Measurements from ENCODE around the gene SEC14L6. TPM values are rescaled to one million over a fixed set of nuclear protein-coding genes. Genes with fewer than 3 reads are reported as not detected.

The SEC14L6 gene
- total RNA-seq, 1 donor from 2014 or later: 0.16 TPM

GRCh38 chr22:30474683-30475424 lies 71.7 kb downstream of the SEC14L6 start:
- Histone ChIP-seq H3K36me3 (ENCODE audit: insufficient read depth, low read length) (no peaks in the 10 kb centered on the region), H3K4me1 (ENCODE audit: insufficient read depth, low read length) (no peaks in the 10 kb centered on the region), H4K20me1 (ENCODE audit: insufficient read depth, low read length) (no peaks in the 10 kb centered on the region), H3K4me2 (ENCODE audit: low read length) (no peak overlapping the region), H3K27ac (ENCODE audit: low read depth, low read length) (no peak overlapping the region), H2AFZ (ENCODE audit: low read depth, low read length) (no peak overlapping the region), H3K9me3 (ENCODE audit: insufficient read depth, low read depth, low read length) (no peaks in the 10 kb centered on the region), H3K27me3 (ENCODE audit: insufficient read depth, low read length) (peaks cover 30% of the 10 kb centered on the region), H3K9ac (ENCODE audit: low read length) (no peak overlapping the region), H3K4me3 (ENCODE audit: insufficient read depth, low read depth, low read length) (no peak overlapping the region), H3K79me2 (ENCODE audit: insufficient read depth, low read length) (no peaks in the 10 kb centered on the region)
- no peak overlapping the region for H3K4me3 Mint-ChIP-seq (ENCODE audit: unreplicated experiment)
- no peak for DNase-seq (ENCODE audit: low read depth)
- H3K9me3 Mint-ChIP-seq (ENCODE audit: unreplicated experiment): no peaks in the 10 kb centered on the region
- TF ChIP-seq CTCF (IDR thresholded peaks at IDR 0.05; ENCODE audit: insufficient read depth, low read depth, low read length): no peak
- TF ChIP-seq EZH2 (IDR thresholded peaks at IDR 0.05; ENCODE audit: insufficient read depth, low read length): no peak
- H3K27ac Mint-ChIP-seq (ENCODE audit: unreplicated experiment): no peak overlapping the region
- no peak for FAIRE-seq
- no peaks in the 10 kb centered on the region for H3K4me1 Mint-ChIP-seq (ENCODE audit: low read depth, unreplicated experiment)
- peaks cover 44% of the 10 kb centered on the region for H3K27me3 Mint-ChIP-seq (ENCODE audit: low read depth, unreplicated experiment)
- H3K36me3 Mint-ChIP-seq (ENCODE audit: low read depth, unreplicated experiment): no peaks in the 10 kb centered on the region

GRCh38 chr22:30474121-30474520 lies 72.4 kb downstream of the SEC14L6 start:
- Histone ChIP-seq H2AFZ (ENCODE audit: low read depth, low read length) (no peak overlapping the region), H3K4me2 (ENCODE audit: low read length) (no peak overlapping the region), H4K20me1 (ENCODE audit: insufficient read depth, low read length) (no peaks in the 10 kb centered on the region), H3K27me3 (ENCODE audit: insufficient read depth, low read length) (peaks cover 30% of the 10 kb centered on the region), H3K9me3 (ENCODE audit: insufficient read depth, low read depth, low read length) (no peaks in the 10 kb centered on the region), H3K4me1 (ENCODE audit: insufficient read depth, low read length) (no peaks in the 10 kb centered on the region), H3K27ac (ENCODE audit: low read depth, low read length) (no peak overlapping the region), H3K9ac (ENCODE audit: low read length) (no peak overlapping the region), H3K36me3 (ENCODE audit: insufficient read depth, low read length) (no peaks in the 10 kb centered on the region), H3K4me3 (ENCODE audit: insufficient read depth, low read depth, low read length) (no peak overlapping the region), H3K79me2 (ENCODE audit: insufficient read depth, low read length) (no peaks in the 10 kb centered on the region)
- Mint-ChIP-seq H3K27ac (ENCODE audit: unreplicated experiment) (no peak overlapping the region), H3K4me1 (ENCODE audit: low read depth, unreplicated experiment) (no peaks in the 10 kb centered on the region), H3K9me3 (ENCODE audit: unreplicated experiment) (no peaks in the 10 kb centered on the region), H3K27me3 (ENCODE audit: low read depth, unreplicated experiment) (peaks cover 42% of the 10 kb centered on the region), H3K36me3 (ENCODE audit: low read depth, unreplicated experiment) (no peaks in the 10 kb centered on the region), H3K4me3 (ENCODE audit: unreplicated experiment) (no peak overlapping the region)
- FAIRE-seq: no peak
- no peak for TF ChIP-seq CTCF (IDR thresholded peaks at IDR 0.05; ENCODE audit: insufficient read depth, low read depth, low read length)
- TF ChIP-seq EZH2 (IDR thresholded peaks at IDR 0.05; ENCODE audit: insufficient read depth, low read length): no peak
- DNase-seq (ENCODE audit: low read depth): no peak
